Glomerular endothelial cell (primary cell): ENCODE measurements around the gene ZBTB9. TPM values are rescaled to one million over a fixed set of nuclear protein-coding genes. Genes with fewer than 3 reads are reported as not detected.

Experiments
- DNase-seq: peaks from one replicate; pipeline ENCODE4 v3.0.0-alpha.2; 2011; ENCODE audit warnings: low read depth, low spot score; ENCODE audit errors: extremely low read depth
- total RNA-seq: library from RNA; depleted of rRNA; stranded (reverse); fragments of >200 nt; gene quantifications from 2 replicates; pipeline ENCODE4 v1.2.3, GENCODE V29; 2015

The ZBTB9 gene
- total RNA-seq, 1 donor from 2014 or later: 7.2 TPM

DNA sequence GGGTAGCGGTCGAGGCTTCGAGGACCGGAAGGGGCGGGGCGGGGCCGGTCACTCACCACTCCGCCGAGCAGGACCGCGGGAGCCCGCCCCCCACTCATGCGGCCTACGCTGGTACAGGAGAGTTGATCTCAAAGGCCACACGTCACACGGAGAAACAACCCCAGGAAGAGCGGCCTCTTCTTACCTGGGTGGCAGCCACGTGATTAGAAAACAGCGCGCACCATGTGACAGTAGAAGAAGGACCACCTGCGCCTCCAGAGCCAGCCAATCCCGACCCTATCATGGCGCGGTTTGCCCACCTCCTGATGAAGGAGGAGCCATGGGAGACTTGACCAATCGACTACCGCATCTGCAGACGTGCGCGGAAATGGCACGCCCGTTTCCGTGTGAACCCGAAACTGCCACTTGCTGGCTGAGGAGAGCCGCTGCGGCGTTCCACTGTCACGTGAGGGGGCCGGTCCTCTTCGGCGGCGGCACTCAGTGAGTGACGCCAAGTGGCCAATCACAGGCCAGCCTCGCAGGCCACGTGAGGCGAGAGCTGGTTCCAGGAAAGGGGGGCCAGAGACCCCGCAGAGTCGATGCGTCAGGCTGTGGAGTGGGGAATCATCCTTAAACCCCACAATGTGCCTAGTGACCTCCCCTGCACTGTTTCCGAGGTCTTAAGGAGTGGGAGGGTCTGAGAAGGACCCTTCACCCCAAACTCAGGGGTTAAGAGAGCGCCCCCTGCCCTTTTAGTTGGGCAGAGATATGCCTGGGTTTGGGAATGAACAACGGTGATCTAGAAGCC is 36.3 kb upstream of the ZBTB9 start, which contains the start of gene CUTA:
Gene CUTA, minus strand, starts transcription at position 205 of the 787 bp plus-strand sequence. Its CDS starts 107 bp downstream, at position 98.
- DNase-seq: peak; percentile 94

DNA sequence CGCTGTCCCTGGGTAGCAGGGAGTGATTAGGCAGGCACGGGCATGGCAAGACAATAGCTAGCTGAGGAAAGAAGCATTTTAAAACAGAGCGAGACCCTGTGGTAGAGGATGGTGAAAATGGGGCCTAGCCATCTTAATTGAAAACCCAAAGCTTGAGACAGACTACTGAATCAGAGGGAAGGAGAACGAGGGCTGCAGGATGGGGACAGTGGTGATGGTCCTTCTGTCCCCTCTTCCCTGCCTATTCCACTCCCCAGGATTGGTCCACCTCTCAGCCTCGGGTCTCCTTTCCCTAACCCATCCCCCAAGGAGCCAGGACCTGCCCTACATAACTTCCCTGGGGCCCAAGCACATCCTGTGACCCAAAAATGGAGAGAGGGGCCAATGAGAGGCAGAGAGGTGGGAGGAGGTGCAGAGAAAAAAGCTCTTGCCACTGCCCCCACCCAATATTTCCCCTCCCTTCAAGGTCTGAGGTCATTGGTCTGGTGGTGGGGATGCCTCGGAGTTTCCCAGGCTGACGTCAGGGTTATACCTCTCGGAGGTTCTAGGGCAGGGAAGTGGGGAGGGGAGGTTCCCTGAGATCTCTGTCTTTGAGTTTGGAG is 35.6 kb upstream of the ZBTB9 start:
- no peak for DNase-seq

DNA sequence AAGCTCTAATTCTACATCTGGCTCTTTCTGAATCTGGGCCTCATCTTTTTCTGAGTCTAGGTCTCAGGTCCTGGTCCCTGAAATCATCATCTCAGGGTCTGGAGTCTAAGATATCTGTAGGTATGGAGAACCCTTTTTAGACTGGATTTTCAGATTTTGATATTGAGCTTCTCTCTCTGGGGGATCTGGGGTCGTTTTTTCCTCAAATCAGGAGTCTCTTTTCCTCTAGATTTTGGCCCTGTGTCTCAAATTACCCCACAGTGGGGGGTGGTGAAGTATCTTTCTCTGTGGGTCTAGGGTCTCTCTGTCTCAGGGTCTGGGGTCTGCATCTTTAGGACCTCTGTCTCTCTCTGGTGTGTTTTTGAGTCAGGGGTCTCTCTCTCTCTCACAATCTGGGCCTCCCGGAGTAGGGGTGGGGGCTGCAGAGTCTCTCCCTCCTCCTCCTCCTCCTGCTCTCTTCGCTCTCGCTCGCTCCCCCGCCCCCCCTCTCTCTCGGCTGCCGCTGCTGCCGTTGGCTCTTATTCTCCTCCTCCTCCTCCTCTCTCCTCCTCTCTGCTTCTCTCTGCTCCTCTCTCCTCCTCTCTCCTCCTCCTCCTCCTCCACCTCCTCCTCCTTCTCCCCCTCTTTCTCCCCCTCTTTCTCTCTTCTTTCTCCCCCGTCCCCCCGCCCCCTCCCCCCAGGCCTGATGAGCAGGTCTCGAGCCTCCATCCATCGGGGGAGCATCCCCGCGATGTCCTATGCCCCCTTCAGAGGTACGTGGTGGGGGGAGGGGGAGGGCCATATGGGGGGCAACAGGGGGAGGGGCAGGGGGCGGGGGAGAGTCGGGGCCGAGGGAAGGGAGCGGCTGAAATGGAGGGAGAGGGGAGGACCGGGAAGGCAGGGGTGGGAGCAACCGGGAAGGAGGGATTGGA is 34.5 kb upstream of the ZBTB9 start, which contains the start of gene SYNGAP1:
Gene SYNGAP1, plus strand, starts transcription at position 486 of the 911 bp plus-strand sequence. Its CDS starts 200 bp downstream, at position 686.
- DNase-seq: no peak

DNA sequence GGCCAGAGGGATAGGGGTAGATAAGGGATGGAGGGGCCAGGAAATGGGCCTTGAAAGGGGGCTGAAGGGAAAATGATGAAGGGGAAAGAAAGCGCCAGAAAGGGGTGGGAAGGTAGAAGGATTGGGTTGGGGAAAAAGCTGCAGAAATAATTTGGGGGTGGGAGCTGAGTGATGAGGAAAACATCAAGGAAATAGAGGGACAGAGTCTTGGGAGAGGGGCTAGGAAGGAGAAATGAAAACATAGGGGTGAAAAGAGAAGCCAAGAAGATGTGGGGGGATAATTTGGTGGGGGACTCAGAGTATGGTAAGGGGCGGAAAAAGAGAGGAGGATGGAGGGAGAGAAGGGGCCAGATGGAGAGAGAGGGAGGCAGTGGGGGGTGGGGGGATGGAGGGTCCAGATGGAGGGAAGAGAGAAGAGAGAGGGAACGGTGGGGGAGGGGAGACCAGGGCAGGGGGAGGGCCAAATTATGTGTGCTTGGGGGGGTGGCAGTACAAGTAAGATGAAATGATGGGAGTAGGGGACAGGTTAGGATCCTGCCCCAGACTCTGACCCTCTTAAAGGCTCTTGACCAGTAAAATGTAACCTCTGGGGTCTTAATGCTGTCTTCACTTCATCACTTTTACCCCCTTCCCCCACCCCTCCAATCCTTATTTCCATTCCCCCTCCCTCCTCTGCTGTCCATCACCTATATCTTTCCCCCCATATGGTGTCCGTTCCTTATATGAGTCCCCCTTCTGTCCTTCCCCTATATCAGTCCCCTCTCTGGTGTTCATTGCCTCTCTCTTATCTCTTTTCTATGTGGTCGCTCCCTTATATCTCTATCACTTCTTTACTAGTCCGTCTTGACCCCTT is 33.7 kb upstream of the ZBTB9 start:
- DNase-seq: no peak

DNA sequence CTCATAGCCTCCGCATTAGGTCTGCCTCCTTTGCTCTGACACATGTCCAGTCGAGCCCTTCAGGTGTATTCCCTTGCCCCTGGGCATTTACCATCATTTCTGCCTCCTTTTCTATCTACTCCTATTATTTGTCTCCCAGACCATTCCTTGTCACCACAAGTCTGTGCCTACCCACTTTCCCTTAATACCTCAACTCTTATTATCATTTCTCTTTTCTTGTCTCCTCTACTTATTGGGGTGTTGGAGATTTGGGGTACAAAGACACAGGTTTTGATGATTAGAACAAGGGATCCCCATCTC is 33.1 kb upstream of the ZBTB9 start:
- DNase-seq: no peak

DNA sequence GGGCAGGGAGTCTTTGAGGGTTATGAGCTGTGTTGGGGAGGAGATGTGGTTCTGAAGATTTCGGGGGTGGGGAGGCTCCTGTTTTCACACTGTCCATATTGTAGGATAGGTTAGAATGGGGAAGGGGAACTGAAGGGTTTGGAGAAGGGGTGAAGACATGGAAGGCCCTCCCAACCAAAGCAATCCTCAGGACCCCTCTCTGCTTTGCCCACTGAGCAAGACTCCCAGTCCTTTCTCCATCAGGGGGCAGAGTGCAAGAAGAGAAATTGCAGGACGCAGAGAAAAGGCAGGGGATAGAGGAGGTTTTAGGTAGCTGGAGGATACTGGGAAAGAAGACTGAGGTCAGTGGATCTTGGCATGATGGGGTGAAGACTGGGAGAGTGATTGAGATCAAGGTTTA is 30.6 kb upstream of the ZBTB9 start:
- DNase-seq: no peak

DNA sequence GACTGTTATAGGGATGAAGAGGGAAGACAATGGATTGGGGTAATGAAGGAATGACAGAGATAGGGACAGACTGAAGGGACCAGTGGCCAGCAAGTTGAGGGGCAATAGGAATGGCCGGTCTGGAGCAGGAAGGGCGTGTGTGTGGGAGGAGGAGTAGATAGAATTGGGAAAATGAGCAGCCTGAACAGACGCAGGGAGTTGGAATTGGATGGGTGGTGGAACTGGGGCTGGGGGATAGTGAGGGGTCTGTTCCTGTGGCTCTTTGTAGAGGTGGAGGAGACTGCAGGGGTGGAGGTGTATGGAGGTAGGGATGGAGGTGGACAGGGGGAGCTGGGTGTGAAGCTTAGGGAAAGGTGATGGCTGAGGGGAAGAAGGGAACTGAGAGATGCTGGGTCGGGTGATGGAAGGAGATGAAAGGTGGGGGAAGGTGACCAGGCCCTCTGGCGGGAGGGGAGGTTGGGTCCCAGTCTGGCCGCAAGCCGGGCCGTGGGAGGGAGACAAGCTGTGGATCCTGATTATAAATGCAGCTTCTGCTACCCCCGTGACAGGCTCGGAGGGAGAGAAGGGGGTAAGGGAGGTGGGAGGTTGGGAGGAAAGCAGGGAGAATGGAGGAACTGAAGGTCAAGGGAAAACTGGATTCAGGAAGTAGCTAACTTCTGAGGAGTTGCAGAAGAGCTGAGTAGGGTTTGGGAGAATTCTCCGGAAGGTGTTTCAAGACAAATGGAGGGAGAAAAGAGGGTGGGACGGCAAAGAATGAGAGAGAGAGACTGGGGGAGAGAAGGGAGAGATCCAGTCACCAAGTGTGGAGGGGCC is 29.3 kb upstream of the ZBTB9 start:
- DNase-seq: no peak

DNA sequence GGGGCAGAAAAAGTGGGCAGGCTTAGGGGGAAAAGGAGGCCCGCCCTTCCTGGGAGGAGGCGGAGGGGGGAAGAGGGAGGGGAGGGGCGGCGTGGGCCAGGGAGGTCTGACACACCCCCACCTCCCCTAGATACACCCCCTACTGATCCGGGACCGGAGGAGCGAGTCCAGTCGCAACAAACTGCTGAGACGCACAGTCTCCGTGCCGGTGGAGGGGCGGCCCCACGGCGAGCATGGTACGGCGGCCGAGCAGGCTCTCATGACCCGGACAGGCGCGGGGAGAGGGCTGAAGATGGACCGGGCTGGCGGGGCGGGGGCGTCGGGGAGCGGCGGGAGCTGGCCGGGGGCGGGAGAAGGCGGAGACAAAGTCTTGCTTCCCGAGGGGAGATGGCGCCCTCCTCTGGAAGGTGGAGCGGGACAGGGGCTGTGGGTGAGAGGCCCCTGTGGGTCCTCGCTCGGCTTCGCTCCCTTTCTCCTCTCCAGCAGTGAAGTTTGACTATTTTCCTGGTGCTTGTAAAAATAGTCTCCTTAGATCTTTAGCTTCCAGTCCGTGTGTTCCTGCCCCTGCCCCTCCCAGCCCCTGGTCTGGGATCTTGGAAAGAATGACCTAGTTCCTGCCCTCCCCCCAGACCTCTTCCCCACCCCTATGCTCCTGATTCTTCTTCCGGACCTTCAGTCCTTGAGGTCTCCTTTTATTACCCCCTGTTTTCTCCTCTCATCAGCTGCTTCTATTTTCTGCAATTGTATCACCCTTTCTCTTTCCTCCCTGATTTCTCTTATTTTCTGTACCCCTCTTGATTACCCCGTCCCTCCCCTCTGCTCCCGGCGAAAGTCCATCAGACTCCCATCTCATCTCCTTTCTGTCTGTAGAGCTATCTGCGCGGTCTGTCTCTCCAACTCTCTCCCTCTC is 28.5 kb upstream of the ZBTB9 start:
- no peak for DNase-seq

DNA sequence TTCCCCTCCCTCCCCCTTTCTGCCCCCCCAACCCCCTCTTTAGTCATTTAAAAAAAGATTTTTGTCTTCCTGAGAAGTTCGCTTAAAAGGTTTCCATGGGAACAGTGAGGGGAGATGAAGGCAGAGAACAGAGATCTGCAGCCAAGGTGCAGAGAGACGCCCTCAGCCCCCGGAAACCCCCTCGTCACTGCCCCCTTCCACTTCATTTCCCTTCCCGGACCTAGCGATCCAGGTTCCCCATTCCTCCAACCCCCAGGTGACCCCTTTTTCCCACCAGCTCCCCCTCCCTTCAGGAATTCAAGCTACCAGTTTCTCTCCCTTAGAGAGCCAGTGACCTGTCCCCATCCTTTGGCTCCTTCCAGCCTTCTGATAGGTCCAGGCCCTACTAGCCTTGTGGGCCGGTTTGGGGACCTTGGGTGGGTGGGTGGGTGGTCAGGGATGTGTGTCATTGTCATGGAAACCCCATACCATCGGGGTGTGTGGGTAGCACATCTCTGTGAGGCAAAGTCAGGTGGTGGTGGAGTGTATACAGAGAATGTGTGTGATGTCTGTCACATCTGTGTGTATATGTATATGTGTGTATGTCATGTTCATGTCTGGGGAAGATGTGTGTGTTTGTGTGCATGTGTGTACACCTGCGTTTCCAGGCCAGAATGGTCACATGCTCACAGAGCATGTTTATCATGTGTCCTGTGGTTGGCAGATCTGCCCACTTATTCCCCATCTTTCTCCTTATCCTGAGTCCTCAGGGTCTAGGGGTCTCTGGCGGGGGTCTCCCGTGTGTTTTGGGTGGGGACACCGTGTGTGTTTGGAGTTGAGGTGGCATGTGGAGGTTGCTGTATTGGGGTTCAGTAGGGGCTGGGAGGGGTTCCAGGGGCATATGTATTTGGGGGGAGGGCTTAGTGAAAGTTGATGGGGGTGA is 27.5 kb upstream of the ZBTB9 start:
- no peak for DNase-seq

DNA sequence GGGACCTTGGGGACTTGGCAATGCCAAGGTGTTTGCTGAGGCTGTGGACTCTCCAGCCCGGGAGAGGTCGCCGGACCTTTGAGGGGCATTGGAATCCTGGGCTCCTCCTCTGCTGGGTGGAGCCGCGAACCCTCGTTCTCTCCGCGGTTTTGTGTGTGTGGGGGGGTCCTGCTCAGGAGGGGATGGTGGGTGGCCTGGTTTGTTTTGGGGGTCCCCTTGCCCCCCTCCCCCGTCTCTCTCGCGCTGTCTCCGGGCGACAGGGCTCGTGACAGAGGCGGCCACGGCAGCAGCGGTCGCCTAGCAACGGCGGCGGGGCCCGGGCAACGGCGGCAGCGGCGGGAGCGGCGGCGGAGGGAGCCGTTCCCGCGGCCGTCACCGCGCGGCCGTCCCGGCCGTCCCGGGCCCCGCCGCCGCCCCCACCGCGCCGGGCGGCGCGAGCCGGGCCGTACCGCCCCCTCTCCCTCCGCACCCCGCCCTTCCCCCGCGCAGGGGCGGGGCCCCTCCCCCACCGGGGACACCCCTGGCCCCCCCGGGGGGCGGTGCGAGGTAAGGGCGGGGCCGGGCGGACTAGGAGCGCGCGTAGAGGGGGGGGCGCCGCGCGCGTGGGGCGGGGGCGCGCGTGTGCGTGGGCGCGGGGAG is 26.7 kb upstream of the ZBTB9 start:
- no peak for DNase-seq

DNA sequence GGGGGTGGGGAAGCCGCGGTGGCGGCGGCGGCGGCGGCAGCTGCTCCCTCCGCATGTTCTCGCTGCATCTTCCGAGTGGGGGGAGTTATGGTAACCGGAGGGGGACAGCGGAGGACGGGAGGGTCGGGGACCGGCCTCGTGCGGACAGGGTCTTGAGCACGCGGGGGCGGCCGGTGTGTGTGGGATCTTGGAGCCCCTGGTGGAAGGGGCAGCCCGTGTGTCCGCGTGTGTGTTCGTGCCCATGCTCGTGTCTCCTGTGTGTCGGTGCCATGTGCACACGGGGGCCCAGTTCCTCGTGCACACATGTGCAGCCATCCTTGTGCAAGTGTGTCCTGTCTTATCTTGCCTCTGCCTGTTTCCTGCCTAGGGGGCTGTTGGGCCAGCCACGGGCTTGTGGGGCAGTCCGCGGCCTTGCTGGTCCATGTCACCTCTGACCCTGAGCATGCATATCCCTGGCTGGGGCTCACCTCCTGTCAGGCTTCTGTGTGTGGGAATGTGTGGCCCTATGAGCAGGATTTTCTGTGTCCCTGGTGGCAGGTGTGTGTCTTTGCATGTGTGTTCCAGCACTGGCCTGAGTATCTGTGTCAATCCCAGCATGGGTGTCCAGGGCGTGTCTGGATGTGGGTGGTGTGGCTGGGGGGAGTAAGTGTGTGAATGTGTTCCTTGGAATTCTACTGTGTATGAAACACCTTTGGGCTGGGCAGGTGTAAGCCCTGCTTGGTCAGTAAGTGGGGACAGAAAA is 26.0 kb upstream of the ZBTB9 start:
- DNase-seq: no peak

DNA sequence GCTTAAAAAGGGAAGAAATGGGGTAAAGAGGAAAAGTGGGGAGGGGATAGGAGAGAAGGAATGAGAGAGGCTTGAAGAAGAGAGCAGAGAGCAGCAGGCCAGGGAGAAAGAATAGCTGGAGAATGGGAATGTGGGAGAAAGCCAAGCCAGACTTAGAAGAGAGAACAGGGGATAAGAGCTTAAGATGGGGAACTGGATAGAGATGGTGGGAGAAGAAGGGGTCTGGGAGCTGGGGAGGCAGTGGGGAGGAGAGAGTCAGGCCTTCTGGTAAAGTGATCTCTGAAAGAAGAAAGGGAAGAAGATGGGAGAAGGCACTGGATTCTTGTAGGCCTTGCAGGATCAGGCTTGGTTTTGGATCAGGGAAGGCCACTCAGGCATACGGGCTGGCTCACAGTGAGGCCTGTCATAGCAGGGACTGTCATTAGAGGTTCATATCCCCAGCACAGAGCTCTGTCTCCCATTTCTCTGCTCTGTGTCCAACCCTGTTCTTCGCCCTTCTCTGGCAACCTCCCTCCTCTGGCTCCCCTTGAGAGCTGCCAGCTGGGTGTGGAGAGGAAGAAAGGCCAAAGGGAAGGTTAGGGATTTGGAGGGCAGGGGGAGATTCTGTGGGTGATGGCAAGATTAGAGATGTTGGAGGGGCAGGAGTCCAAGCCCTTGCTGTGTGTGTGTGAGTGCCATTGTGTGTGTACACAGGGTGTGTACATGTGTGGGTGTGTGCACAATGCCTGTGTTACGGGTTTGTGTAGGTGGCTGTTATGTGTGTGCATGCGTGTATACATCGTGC is 25.2 kb upstream of the ZBTB9 start:
- no peak for DNase-seq

DNA sequence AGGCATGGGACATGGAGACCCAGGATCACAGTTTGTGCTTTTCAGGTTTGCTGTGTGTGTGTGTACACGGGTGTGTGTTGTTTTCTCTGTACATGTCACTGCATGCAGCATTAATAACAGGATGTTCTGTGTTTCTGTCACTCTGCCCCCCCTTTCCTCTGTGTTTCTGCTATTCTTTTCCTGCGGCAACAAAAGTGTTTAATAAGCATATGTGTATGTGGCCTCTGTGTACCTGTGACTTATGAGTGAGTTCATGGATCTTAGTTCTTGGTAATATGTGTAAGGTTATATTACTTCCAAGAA is 24.7 kb upstream of the ZBTB9 start:
- no peak for DNase-seq

DNA sequence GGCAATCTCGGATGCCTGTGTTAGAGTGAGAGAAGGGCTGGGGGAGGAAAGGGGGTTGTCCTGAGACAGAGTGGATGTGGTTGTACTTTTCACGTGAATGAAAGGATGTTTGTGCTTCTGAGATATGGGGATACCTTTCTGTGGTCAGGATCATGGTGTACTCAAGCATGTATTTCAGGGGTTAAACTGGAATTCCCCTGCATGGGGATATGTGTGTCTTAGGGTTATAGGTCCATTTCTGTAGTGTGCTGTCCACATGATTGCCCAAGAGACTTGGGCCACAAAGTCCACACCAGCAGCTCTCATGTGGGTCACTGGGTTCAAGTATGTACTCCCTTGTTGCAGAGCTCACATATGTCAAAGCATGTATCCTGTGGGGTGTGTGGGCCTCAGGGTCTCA is 24.0 kb upstream of the ZBTB9 start:
- DNase-seq: no peak

DNA sequence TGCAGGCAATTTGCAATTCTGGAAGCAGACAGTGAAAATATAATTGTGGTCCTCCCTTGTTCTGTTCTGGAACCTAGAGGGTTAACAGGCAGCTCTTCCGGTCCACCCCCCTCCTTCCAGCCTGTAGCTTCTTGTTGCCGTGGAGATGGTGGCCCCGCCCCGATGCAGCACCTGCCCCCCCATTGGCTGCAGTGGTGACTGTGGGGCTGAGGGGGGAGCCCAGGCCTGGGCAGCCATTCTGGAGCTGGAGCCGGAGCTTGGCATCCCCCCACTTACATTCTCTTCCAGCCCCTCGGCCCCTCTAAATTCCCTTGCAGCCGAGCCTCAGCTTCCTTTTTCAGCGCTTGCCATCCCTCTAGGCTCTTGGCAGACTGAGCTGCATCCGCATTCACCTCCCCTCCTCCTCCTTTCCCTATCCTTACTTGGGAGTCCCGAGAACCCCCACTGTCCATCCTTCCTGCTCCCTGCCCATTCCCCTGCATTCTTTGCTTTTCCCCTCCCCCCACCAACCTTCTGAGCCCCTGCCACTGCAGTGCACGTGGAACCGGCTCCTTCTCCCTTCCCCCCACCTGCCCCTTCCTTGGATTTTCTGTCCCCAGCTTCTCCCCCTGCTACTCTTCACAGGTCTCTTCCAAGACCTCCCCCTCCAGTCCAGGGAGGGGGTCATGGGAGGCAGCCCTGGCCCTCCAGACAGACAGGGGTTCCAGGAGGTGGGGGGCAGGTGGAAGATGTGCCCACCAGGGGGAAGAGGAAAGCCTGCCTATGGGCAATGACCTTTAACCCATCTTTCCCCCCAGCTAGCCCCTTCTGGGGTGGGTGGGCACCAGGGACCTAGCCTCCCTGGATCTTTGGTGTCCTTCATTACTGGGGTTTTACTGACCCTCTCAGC is 23.1 kb upstream of the ZBTB9 start:
- DNase-seq: no peak
